Upper lobe of right lung (tissue), 1 donor: ENCODE measurements around the gene EPAS1. TPM values are rescaled to one million over a fixed set of nuclear protein-coding genes. Genes with fewer than 3 reads are reported as not detected.

ENCODE experiments used
- ATAC-seq: fragments of 200-7000 bp; cut with Tn5 transposase; one replicate; pipeline ENCODE4 v1.9.1; 2020; ENCODE audit warnings: mild to moderate bottlenecking, moderate library complexity
- DNase-seq: peaks from one replicate; pipeline ENCODE4 v3.0.0-alpha.2; 2020
- H3K27ac ChIP-seq: fragments of 200-600 bp; one replicate; pipeline ENCODE4 v1.8.0; 2022
- H3K27me3 ChIP-seq: fragments of 200-600 bp; one replicate; pipeline ENCODE4 v1.8.0; 2022; ENCODE audit warnings: mild to moderate bottlenecking
- H3K36me3 ChIP-seq: fragments of 200-600 bp; one replicate; pipeline ENCODE4 v1.8.0; 2022
- H3K4me1 ChIP-seq: fragments of 200-600 bp; one replicate; pipeline ENCODE4 v1.8.0; 2022
- H3K4me3 ChIP-seq: fragments of 200-600 bp; one replicate; pipeline ENCODE4 v1.8.0; 2022; ENCODE audit warnings: mild to moderate bottlenecking
- H3K9me3 ChIP-seq: fragments of 200-600 bp; one replicate; pipeline ENCODE4 v1.8.0; 2022
- intact Hi-C: fragments of 100-400 bp; cut with DNase I; formaldehyde crosslinking; loops from one replicate; pipeline ENCODE4 v1.11.0; 2022
- long read RNA-seq: library from polyadenylated mRNA; unstranded; transcript quantifications from one replicate; pipeline ENCODE4 v2.0.0, GENCODE V29; 2021
- total RNA-seq: library from RNA; stranded (reverse); fragmentation: NEBNext Ultra II Directional; extraction: Animal tissue kit (Norgen Biotek cat#: 25700); gene quantifications from one replicate; pipeline ENCODE4 v1.2.1, GENCODE V29; 2021
- TF ChIP-seq, protein P1 (sequence below): fragments of 200-600 bp; IDR thresholded peaks from one replicate; pipeline ENCODE4 v1.8.0; 2022; ENCODE audit warnings: antibody characterized with exemption
- donor health status: DM: no; HTN: yes; CAD: no; lungs with severe emphysema.

EPAS1 gene
- 1,593 TPM for total RNA-seq
- long read RNA-seq, full-length matches to known transcripts: 205 of 585 reads
- long read RNA-seq, partial matches to known transcripts: 332 of 585 reads
- long read RNA-seq, other reads (novel, unspliced or antisense): 48 of 585 reads

DNA sequence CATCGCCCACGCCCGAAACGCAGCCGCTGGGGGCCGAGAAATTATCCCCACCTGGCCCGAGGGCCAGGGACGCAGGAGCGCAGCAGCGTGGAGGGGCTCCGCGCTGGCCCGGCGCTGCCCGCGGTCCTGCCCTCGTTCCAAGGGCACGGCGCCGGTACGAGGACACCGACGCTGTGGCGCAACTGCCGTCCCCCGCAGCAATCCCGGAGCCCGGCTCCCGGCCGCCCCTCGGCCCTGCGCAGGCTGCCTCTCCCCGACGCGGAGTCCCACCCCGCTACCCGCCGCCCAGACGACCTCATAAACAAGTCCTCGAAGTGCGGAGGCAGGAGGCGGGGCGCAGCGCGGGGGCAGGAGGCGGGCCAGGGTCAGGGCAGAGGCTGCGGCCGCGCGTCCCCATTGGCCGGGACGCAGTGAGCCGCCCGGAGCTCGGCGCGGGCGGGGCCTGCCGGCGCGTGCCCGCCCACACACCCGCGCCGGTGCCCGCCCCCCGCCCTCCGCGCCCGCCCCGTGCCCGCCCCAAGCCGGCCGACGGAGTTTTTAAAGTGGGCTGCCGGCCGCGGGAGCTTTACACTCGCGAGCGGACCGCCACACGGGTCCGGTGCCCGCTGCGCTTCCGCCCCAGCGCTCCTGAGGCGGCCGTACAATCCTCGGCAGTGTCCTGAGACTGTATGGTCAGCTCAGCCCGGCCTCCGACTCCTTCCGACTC is at the start of gene EPAS1:
Gene EPAS1 (plus strand): TSS at position 568 of the 706 bp plus-strand sequence. CDS start 505 bp downstream, outside the sequence.
- Histone ChIP-seq H3K36me3 (no peaks in the 10 kb centered on the region), H3K27me3 (no peaks in the 10 kb centered on the region), H3K4me1 (peaks cover 17% of the 10 kb centered on the region), H3K4me3 (peak within 1 kb of the TSS; percentile 83), H3K27ac (peak within 1 kb of the TSS; percentile 98), H3K9me3 (no peaks in the 10 kb centered on the region)
- ATAC-seq (peak; percentile 90), DNase-seq (peak; percentile 99)
- TF ChIP-seq, protein P1, sequence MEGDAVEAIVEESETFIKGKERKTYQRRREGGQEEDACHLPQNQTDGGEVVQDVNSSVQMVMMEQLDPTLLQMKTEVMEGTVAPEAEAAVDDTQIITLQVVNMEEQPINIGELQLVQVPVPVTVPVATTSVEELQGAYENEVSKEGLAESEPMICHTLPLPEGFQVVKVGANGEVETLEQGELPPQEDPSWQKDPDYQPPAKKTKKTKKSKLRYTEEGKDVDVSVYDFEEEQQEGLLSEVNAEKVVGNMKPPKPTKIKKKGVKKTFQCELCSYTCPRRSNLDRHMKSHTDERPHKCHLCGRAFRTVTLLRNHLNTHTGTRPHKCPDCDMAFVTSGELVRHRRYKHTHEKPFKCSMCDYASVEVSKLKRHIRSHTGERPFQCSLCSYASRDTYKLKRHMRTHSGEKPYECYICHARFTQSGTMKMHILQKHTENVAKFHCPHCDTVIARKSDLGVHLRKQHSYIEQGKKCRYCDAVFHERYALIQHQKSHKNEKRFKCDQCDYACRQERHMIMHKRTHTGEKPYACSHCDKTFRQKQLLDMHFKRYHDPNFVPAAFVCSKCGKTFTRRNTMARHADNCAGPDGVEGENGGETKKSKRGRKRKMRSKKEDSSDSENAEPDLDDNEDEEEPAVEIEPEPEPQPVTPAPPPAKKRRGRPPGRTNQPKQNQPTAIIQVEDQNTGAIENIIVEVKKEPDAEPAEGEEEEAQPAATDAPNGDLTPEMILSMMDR: no peak
- intact Hi-C loops: loop anchor here (10.0 kb wide), 1 partner anchor 282 kb away; no protein-coding TSS in a partner anchor

DNA sequence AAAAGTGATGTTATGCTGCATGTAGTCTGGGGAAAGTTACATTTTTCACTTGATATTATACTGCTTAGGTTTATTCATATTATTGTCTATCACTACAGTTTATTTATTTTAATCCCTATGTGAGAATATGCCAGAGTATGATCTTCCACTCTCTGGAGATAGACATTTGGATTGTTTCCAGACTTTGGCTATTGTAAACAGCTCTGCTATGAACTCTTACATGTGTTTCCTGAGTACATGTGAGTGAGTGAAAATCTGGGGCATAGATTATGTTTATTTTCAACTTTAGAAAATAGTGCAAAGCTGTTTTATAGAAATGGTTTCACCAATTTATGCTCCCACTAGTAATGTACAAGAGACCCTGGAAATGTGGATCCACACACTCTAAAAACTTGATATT is 49.0 kb upstream of the EPAS1 start:
- peaks cover 13% of the 10 kb centered on the region for H3K4me1 ChIP-seq
- no peak for ATAC-seq
- no peaks in the 10 kb centered on the region for H3K9me3 ChIP-seq
- intact Hi-C loops: no loop called here
- TF ChIP-seq, protein P1: no peak
- no peak for DNase-seq
- H3K4me3 ChIP-seq: no peak overlapping the region
- no peak overlapping the region for H3K27ac ChIP-seq
- no peaks in the 10 kb centered on the region for H3K27me3 ChIP-seq
- H3K36me3 ChIP-seq: no peaks in the 10 kb centered on the region

DNA sequence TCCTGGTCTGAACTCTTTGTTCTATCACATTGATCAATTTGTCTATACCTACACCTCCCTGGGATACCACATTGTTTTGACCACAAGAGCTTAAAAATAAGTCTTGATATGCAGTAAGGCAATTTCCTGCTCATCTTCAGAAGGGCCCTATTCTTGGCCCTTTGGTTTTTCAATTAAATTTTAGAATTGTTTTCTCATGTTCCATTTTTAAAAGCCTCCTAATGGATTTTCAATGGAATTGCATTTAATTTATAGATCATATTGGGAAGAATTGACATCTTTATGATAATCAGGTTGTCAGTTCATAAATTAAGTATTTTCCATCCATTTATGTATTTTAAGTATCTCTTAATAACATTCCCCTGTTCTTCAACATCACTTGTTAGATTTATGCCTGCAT is 47.6 kb upstream of the EPAS1 start:
- TF ChIP-seq, protein P1: no peak
- Histone ChIP-seq H3K4me1 (peaks cover 16% of the 10 kb centered on the region), H3K27ac (no peak overlapping the region), H3K9me3 (no peaks in the 10 kb centered on the region), H3K4me3 (no peak overlapping the region), H3K27me3 (no peaks in the 10 kb centered on the region), H3K36me3 (no peaks in the 10 kb centered on the region)
- DNase-seq (no peak), ATAC-seq (no peak)
- intact Hi-C loops: no loop called here

DNA sequence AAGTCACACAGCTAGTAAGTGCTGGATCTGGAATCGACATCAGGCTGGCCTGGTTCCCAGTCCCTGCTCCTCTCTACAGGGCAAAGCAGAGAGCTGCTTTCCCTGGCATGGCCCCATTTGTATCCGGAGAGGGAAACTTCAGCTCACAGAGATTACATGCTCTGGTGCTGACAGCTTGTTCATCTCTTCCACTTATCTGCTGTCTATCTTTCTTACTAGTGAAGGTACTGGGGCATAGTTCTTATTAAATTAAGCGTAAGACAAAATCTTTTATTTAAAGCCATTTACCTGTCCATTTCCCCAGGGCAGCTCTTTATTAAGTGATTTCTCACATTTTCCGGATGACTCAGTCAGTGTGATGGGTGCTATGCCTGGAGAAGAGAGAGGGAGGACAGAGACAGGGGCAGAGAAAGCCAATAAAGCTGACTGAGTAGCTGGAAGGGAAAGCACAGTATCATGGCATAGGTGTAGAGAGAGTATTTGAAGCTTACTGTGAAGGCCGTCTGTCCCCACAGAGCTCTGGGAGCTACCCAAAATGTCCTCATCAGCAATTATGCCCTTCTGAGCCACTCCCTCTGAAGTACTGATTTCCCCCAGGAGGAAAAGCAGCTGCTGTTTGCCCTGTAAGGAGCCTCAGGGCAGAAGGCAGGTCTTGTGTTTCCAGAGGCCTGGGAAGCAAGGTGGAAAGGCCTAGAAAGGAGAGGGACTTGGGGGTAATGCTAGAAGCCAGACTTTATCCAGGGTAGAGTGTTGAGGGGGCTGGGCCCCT is 44.1 kb upstream of the EPAS1 start:
- Histone ChIP-seq H3K27me3 (no peaks in the 10 kb centered on the region), H3K27ac (no peak overlapping the region), H3K9me3 (no peaks in the 10 kb centered on the region), H3K4me1 (peaks cover 35% of the 10 kb centered on the region), H3K36me3 (no peaks in the 10 kb centered on the region), H3K4me3 (no peak overlapping the region)
- DNase-seq: no peak
- peak; percentile 16 for ATAC-seq
- TF ChIP-seq, protein P1: no peak
- intact Hi-C loops: no loop called here

DNA sequence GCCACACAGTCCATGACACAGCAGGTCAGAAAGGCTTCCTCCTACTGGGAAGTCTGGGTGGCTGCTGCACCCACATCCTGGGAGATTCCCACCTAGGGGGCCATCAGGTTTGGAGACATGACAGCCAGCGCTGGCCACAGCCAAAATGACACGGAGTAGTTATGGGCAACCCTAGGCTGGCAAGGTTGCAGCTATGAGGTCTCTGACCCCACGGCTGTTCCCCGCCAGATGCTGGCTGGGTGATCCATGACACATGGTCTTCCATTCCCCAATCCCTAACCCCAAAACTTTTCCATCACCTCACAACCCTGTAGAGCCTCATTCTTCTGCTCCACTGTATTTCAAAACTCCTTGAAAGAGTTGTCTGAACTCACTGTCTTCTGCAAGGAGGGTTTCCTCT is 42.7 kb upstream of the EPAS1 start:
- H3K9me3 ChIP-seq: no peaks in the 10 kb centered on the region
- no peak overlapping the region for H3K27ac ChIP-seq
- intact Hi-C loops: no loop called here
- DNase-seq (no peak), ATAC-seq (no peak)
- H3K4me1 ChIP-seq: peaks cover 41% of the 10 kb centered on the region
- H3K4me3 ChIP-seq: no peak overlapping the region
- TF ChIP-seq, protein P1: no peak
- no peaks in the 10 kb centered on the region for H3K27me3 ChIP-seq
- no peaks in the 10 kb centered on the region for H3K36me3 ChIP-seq
